BJ (cell line): ENCODE data around the gene CLASP1. TPM values are rescaled to one million over a fixed set of nuclear protein-coding genes. Genes with fewer than 3 reads are reported as not detected.
"Not testable (repeated sequence)": the region's sequence is repeated elsewhere in the genome, so short reads cannot be mapped to it uniquely, and the experiment has no call there.

Experiments used
- CTCF ChIA-PET: fragments of 350-600 bp; formaldehyde crosslinking; extraction: SDS; loops from one replicate; lab custom pipeline; 2021; ENCODE audit warnings: antibody characterized with exemption, inconsistent platforms; lab: Yijun Ruan, JAX
- POLR2A ChIA-PET: fragments of 300-600 bp; sonication (Branson Sonifier 250); formaldehyde crosslinking; extraction: SDS; loops from one replicate; lab custom pipeline; 2021; ENCODE audit warnings: antibody characterized with exemption; lab: Charles Lee
- DNase-seq: peaks from one replicate; pipeline ENCODE4 v3.0.0-alpha.2; 2011; ENCODE audit warnings: low read depth
- H3K27me3 ChIP-seq: 2 replicates; pipeline ENCODE4 v1.6.0; 2011; ENCODE audit warnings: low read length; ENCODE audit not compliant: control insufficient read depth, insufficient read depth
- H3K36me3 ChIP-seq: 2 replicates; pipeline ENCODE4 v1.5.1; 2011; ENCODE audit warnings: low read length; ENCODE audit not compliant: control insufficient read depth, insufficient read depth
- H3K4me3 ChIP-seq: 2 replicates; pipeline ENCODE4 v1.5.1; 2011; ENCODE audit warnings: low read depth, mild to moderate bottlenecking, control low read depth, low read length
- polyA plus RNA-seq: library from polyadenylated mRNA; depleted of rRNA; stranded (reverse); fragments of >200 nt; gene quantifications from 2 replicates; pipeline ENCODE4 v1.2.3, GENCODE V29; 2011
- TF ChIP-seq, protein P1 (sequence below): IDR thresholded peaks from 2 replicates; pipeline ENCODE4 v1.5.1; 2011; ENCODE audit warnings: low read depth, mild to moderate bottlenecking, control low read depth, inconsistent platforms, low read length, moderate library complexity; ENCODE audit not compliant: insufficient read depth

The CLASP1 gene
- polyA plus RNA-seq, 1 experiment, result 7.1 TPM

DNA sequence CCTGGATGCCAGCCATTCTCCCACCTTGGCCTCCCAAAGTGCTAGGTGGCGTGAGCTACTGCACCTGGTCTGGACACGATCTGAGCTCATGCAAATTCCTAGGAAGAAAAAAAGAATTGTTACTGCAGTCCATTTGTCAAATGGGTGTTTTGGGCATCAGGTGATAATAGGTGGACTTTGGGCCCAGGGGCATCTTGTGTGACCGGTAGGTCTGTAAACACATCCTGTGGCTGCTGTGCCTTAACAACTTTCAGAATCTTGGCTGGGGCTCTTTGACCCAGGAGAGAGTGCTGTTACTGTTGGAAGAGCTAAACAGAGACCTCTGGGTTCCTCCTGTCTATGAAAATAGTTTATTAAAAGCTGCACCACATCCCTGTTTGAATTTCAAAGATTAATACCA lies 329.3 kb downstream of the CLASP1 start:
- DNase-seq, result no peak
- POLR2A ChIA-PET, result no interaction called here
- TF ChIP-seq, protein P1, sequence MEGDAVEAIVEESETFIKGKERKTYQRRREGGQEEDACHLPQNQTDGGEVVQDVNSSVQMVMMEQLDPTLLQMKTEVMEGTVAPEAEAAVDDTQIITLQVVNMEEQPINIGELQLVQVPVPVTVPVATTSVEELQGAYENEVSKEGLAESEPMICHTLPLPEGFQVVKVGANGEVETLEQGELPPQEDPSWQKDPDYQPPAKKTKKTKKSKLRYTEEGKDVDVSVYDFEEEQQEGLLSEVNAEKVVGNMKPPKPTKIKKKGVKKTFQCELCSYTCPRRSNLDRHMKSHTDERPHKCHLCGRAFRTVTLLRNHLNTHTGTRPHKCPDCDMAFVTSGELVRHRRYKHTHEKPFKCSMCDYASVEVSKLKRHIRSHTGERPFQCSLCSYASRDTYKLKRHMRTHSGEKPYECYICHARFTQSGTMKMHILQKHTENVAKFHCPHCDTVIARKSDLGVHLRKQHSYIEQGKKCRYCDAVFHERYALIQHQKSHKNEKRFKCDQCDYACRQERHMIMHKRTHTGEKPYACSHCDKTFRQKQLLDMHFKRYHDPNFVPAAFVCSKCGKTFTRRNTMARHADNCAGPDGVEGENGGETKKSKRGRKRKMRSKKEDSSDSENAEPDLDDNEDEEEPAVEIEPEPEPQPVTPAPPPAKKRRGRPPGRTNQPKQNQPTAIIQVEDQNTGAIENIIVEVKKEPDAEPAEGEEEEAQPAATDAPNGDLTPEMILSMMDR, result no peak
- Histone ChIP-seq H3K4me3 (no peak overlapping the region), H3K36me3 (no peaks in the 10 kb centered on the region), H3K27me3 (peaks cover 5% of the 10 kb centered on the region)
- CTCF ChIA-PET, result interaction anchor here (2.3 kb wide), 1 partner anchor 9 kb away, joined by 5 read pairs; no protein-coding TSS in a partner anchor

DNA sequence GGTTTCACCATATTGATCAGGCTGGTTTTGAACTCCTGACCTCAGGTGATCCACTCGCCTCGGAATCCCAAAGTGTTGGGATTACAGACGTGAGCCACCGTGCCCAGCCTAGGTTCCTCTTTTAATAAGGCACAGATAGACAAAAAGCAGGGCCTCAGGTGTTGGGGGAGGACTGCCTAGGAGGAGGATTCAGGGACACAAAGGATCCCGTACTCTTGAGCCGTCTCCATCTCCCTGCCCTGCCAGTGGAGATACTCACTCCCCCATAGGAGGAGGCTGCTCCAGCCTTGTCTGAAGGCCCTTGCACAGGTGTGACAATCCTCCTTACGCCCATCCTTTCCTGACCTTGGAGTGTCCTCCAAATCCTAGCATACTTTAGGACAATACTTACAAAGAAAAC lies 332.3 kb downstream of the CLASP1 start:
- TF ChIP-seq, protein P1, result no peak
- no peak for DNase-seq
- H3K27me3 ChIP-seq, result peaks cover 7% of the 10 kb centered on the region
- H3K4me3 ChIP-seq, result no peak overlapping the region
- no peaks in the 10 kb centered on the region for H3K36me3 ChIP-seq
- CTCF ChIA-PET, result no interaction called here
- POLR2A ChIA-PET, result no interaction called here

DNA sequence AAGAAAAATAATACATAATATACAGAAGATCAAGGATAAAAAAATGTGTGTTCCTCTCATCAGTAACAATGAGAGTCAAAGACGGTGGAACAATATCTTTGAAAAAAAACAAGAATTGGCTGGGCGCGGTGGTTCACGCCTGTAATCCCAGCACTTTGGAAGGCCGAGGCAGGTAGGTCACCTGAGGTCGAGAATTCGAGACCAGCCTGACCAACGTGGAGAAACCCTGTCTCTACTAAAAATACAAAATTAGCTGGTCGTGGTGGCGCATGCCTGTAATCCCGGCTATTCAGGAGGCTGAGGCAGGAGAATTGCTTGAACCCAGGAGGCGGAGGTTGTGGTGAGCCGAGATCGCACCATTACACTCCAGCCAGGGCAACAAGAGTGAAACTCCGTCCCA lies 335.6 kb downstream of the CLASP1 start:
- POLR2A ChIA-PET, H3K36me3 ChIP-seq, H3K4me3 ChIP-seq, H3K27me3 ChIP-seq, DNase-seq: not testable (repeated sequence)
- CTCF ChIA-PET, result interaction anchor here (1.0 kb wide), 1 partner anchor 16 kb away, joined by 3 read pairs; no protein-coding TSS in a partner anchor

DNA sequence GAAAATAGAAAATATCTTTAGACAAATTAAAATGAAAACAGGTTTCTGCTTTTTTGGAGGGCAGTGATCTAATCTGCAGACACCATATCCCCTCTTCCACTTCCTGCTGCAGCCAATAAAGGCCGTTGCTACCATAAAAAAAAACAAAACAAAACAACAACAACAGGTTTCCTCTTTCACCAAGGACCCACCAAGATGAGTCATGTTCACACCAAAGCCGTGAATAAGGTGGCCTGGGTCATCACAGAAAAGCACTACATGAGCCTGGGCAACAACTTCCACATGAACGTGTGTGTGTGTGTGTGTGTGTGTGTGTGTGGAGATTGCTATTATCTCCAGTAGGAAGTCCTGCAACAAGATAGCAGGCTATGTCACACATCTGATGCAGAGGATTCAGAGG lies 339.5 kb downstream of the CLASP1 start:
- DNase-seq, result no peak
- peaks cover 3% of the 10 kb centered on the region for H3K27me3 ChIP-seq
- ChIA-PET CTCF (no interaction called here), POLR2A (no interaction called here)
- no peak overlapping the region for H3K4me3 ChIP-seq
- TF ChIP-seq, protein P1, result no peak
- H3K36me3 ChIP-seq, result no peaks in the 10 kb centered on the region

DNA sequence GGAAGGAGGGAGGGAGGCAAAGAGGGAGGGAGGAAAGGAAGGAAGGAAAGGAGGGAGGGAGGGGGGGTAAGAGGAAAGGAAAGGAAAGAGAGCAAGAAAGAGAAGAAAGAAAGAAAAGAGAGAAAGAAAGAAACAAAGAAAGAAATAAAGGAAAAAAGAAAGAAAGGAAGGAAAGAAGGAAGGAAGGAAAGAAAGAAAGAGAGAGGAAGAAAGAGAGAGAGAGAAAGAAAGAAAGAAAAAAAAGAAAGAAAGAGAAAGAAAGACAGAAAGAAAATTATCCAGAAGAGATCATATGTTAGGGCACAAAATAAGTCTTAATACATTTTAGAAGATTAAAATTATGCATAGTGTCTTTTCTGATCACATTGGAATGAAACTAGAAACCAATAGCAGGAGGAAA lies 339.9 kb downstream of the CLASP1 start:
- no peak for DNase-seq
- ChIA-PET CTCF (interaction anchor here (0.7 kb wide), 1 partner anchor 28 kb away, joined by 3 read pairs; no protein-coding TSS in a partner anchor), POLR2A (no interaction called here)
- H3K4me3 ChIP-seq, result no peak overlapping the region
- H3K27me3 ChIP-seq, result peaks cover 2% of the 10 kb centered on the region
- no peaks in the 10 kb centered on the region for H3K36me3 ChIP-seq
- TF ChIP-seq, protein P1, result no peak

DNA sequence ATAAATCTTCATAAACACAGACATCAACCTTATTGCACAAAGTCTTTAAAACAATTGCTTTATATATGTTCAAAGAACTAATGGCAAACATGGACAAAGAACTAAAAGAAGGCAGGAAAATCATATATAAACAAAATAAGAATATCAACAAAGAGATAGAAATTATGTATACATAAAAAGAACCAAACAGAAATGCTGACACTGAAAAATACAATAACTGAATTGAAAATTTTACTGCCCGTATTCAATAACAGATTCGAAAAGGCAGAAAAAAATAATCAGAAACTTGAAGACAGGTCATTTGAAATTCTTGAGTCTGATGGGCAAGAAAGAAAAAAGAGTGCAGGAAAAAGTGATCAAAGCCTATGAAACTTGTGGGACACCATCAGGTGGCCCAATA lies 342.2 kb downstream of the CLASP1 start:
- Histone ChIP-seq H3K4me3 (no peak overlapping the region), H3K36me3 (no peaks in the 10 kb centered on the region), H3K27me3 (peaks cover 2% of the 10 kb centered on the region)
- TF ChIP-seq, protein P1, result no peak
- CTCF ChIA-PET, result interaction anchor here (1.5 kb wide), 1 partner anchor 9 kb away, joined by 4 read pairs; no protein-coding TSS in a partner anchor
- no peak for DNase-seq
- POLR2A ChIA-PET, result no interaction called here
